HepG2 (cell line): ENCODE data around the gene AKR1C4. TPM values are rescaled to one million over a fixed set of nuclear protein-coding genes. Genes with fewer than 3 reads are reported as not detected.

Experiments
- CAMTA2 ChIP-seq: sonication (generic); formaldehyde crosslinking; IDR thresholded peaks from 2 replicates; pipeline ENCODE4 v1.4.0; 2020; ENCODE audit warnings: mild to moderate bottlenecking, missing genetic modification reagents, borderline replicate concordance
- ETV5 ChIP-seq: IDR thresholded peaks from 2 replicates; pipeline ENCODE4 v1.6.1; 2018; ENCODE audit warnings: missing biosample characterization, missing genetic modification reagents, inconsistent platforms, borderline replicate concordance
- HES4 ChIP-seq: sonication (generic); formaldehyde crosslinking; IDR thresholded peaks from 2 replicates; pipeline ENCODE4 v1.9.0; 2021; ENCODE audit warnings: mild to moderate bottlenecking, missing genetic modification reagents, borderline replicate concordance
- HNRNPUL1 ChIP-seq: fragments of 200-400 bp; formaldehyde crosslinking; IDR thresholded peaks from 2 replicates; pipeline ENCODE4 v1.6.1; 2017; ENCODE audit warnings: low read depth, mild to moderate bottlenecking, low read length, moderate library complexity
- SIX1 ChIP-seq: sonication (generic); formaldehyde crosslinking; IDR thresholded peaks from 2 replicates; pipeline ENCODE4 v1.4.0; 2020; ENCODE audit warnings: missing genetic modification reagents, borderline replicate concordance
- TBP ChIP-seq: sonication (generic); formaldehyde crosslinking; IDR thresholded peaks from 2 replicates; pipeline ENCODE4 v1.5.0; 2020; ENCODE audit warnings: missing genetic modification reagents
- ZFP82 ChIP-seq: sonication (generic); formaldehyde crosslinking; IDR thresholded peaks from 2 replicates; pipeline ENCODE4 v1.5.1; 2020; ENCODE audit warnings: mild to moderate bottlenecking, missing genetic modification reagents, borderline replicate concordance
- ZNF468 ChIP-seq: sonication (generic); formaldehyde crosslinking; IDR thresholded peaks from 2 replicates; pipeline ENCODE4 v1.8.0; 2022; ENCODE audit warnings: mild to moderate bottlenecking, moderate library complexity, missing genetic modification reagents
- ZNF484 ChIP-seq: sonication (generic); formaldehyde crosslinking; IDR thresholded peaks from 2 replicates; pipeline ENCODE4 v1.5.1; 2020; ENCODE audit warnings: mild to moderate bottlenecking, low read depth, missing genetic modification reagents, borderline replicate concordance
- ZNF761 ChIP-seq: sonication (generic); formaldehyde crosslinking; conservative IDR thresholded peaks from 2 replicates; pipeline ENCODE4 v1.4.0; 2020; ENCODE audit warnings: mild to moderate bottlenecking, missing genetic modification reagents
- ZNF782 ChIP-seq: sonication (generic); formaldehyde crosslinking; IDR thresholded peaks from 2 replicates; pipeline ENCODE4 v1.4.0; 2020; ENCODE audit warnings: missing genetic modification reagents, mild to moderate bottlenecking, borderline replicate concordance
- ZNF839 ChIP-seq: sonication (generic); formaldehyde crosslinking; IDR thresholded peaks from 2 replicates; pipeline ENCODE4 v1.4.0; 2020; ENCODE audit warnings: missing genetic modification reagents, mild to moderate bottlenecking, borderline replicate concordance
- ZZZ3 ChIP-seq: sonication (generic); formaldehyde crosslinking; IDR thresholded peaks from 2 replicates; pipeline ENCODE4 v1.4.0; 2020; ENCODE audit warnings: missing genetic modification reagents, mild to moderate bottlenecking, borderline replicate concordance
- polyA plus RNA-seq, 8 experiments: library from polyadenylated mRNA; depleted of rRNA in 3 of 8; stranded (reverse) in 7 of 8; unstranded in 1 of 8; fragments of >200 nt; fragmentation: Illumina TruSeq in 4 of 8; extraction: Trizol in 4 of 8; gene quantifications; 2 replicates each; pipeline versions ENCODE4 v1.2.1 to v1.2.3, GENCODE V29; 2011 to 2016; ENCODE audit warnings: low read depth in 4 of 8, missing spikeins in 1 of 8, mixed read lengths in 1 of 8; ENCODE audit not compliant: insufficient read depth in 1 of 8
- total RNA-seq, 5 experiments: library from RNA; depleted of rRNA; stranded (reverse); fragments of >200 nt; fragmentation: Illumina TruSeq; extraction: Trizol; gene quantifications; 2 replicates each; pipeline ENCODE4 v1.2.3, GENCODE V29; 2016; ENCODE audit warnings: low read depth in 1 of 5
- TF ChIP-seq, protein P1 (sequence below): IDR thresholded peaks from 2 replicates; pipeline ENCODE4 v1.6.1; 2016; ENCODE audit warnings: low read depth
- TF ChIP-seq, protein P2 (sequence below): IDR thresholded peaks from 2 replicates; pipeline ENCODE4 v1.6.1; 2016
- TF ChIP-seq, protein P3 (sequence below): sonication (generic); formaldehyde crosslinking; IDR thresholded peaks from 2 replicates; pipeline ENCODE4 v1.4.0; 2020; ENCODE audit warnings: missing genetic modification reagents, borderline replicate concordance
- TF ChIP-seq, protein P4 (sequence below): IDR thresholded peaks from 2 replicates; pipeline ENCODE4 v1.6.1; 2018; ENCODE audit warnings: missing genetic modification reagents, mild to moderate bottlenecking, missing compliant biosample characterization
- TF ChIP-seq, protein P5 (sequence below): sonication (generic); formaldehyde crosslinking; IDR thresholded peaks from 2 replicates; pipeline ENCODE4 v1.8.0; 2022; ENCODE audit warnings: mild to moderate bottlenecking, missing genetic modification reagents, moderate library complexity

AKR1C4 gene
- total and polyA plus RNA-seq, 2 of the 13 experiments (the other 11 are each of a cell fraction or from before 2014, with no cell fraction given): 0.18 to 1.3 TPM

DNA sequence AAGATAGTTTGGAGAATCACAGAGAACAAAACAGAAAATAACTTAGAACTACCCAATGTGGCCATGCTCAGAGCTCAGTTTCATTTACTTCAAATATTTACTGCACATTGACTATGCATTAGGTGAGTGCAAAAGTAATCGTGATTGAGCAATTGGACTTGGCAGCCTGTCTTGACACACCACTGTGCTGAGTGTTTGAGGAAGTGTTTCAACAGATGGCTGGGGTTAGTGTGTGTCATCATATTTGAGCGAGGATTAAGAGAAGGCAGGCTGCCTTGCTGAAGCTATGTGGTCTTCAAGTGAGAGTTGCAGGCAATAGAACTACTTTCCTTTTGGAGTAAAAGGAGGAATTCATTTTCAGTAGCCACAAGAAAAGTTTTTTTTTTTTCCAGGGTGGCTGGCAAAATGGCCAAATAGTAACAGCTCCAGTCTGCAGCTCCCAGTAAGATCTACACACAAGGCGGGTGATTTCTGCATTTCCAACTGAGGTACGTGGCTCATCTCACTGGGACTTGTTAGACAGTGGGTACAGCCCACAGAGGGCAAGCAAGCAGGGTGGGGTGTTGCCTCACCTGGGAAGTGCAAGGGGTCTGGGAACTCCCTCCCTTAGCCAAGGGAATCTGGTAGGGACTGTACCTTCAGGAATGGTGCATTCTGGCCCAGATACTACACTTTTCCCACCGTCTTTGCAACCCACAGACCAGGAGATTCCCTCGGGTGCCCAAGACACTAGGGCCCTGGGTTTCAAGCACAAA lies 37.6 kb downstream of the AKR1C4 start (continued):
- TF ChIP-seq, protein P1, sequence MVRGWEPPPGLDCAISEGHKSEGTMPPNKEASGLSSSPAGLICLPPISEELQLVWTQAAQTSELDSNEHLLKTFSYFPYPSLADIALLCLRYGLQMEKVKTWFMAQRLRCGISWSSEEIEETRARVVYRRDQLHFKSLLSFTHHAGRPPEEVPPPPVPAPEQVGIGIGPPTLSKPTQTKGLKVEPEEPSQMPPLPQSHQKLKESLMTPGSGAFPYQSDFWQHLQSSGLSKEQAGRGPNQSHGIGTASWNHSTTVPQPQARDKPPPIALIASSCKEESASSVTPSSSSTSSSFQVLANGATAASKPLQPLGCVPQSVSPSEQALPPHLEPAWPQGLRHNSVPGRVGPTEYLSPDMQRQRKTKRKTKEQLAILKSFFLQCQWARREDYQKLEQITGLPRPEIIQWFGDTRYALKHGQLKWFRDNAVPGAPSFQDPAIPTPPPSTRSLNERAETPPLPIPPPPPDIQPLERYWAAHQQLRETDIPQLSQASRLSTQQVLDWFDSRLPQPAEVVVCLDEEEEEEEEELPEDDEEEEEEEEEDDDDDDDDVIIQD (CRISPR knock-in tag): peak; percentile 96; the same call in 1 of the 2 replicates
- TF ChIP-seq ZNF761 (CRISPR knock-in tag) (no peak), ZNF839 (CRISPR knock-in tag) (0 out of 2 replicates have a peak, but pooled peaks have one; percentile 17), ZNF468 (CRISPR knock-in tag) (no peak), ZZZ3 (CRISPR knock-in tag) (no peak), TBP (CRISPR knock-in tag) (no peak), ZNF782 (0 out of 2 replicates have a peak, but pooled peaks have one; percentile 63), ZFP82 (no peak), HNRNPUL1 (no peak), ZNF484 (CRISPR knock-in tag) (no peak), SIX1 (no peak), HES4 (CRISPR knock-in tag) (no peak), CAMTA2 (CRISPR knock-in tag) (no peak), ETV5 (CRISPR knock-in tag) (peak; percentile 72)
- TF ChIP-seq, protein P2, sequence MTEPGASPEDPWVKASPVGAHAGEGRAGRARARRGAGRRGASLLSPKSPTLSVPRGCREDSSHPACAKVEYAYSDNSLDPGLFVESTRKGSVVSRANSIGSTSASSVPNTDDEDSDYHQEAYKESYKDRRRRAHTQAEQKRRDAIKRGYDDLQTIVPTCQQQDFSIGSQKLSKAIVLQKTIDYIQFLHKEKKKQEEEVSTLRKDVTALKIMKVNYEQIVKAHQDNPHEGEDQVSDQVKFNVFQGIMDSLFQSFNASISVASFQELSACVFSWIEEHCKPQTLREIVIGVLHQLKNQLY (CRISPR knock-in tag): no peak
- TF ChIP-seq, protein P3, sequence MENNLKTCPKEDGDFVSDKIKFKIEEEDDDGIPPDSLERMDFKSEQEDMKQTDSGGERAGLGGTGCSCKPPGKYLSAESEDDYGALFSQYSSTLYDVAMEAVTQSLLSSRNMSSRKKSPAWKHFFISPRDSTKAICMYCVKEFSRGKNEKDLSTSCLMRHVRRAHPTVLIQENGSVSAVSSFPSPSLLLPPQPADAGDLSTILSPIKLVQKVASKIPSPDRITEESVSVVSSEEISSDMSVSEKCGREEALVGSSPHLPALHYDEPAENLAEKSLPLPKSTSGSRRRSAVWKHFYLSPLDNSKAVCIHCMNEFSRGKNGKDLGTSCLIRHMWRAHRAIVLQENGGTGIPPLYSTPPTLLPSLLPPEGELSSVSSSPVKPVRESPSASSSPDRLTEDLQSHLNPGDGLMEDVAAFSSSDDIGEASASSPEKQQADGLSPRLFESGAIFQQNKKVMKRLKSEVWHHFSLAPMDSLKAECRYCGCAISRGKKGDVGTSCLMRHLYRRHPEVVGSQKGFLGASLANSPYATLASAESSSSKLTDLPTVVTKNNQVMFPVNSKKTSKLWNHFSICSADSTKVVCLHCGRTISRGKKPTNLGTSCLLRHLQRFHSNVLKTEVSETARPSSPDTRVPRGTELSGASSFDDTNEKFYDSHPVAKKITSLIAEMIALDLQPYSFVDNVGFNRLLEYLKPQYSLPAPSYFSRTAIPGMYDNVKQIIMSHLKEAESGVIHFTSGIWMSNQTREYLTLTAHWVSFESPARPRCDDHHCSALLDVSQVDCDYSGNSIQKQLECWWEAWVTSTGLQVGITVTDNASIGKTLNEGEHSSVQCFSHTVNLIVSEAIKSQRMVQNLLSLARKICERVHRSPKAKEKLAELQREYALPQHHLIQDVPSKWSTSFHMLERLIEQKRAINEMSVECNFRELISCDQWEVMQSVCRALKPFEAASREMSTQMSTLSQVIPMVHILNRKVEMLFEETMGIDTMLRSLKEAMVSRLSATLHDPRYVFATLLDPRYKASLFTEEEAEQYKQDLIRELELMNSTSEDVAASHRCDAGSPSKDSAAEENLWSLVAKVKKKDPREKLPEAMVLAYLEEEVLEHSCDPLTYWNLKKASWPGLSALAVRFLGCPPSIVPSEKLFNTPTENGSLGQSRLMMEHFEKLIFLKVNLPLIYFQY: no peak
- TF ChIP-seq, protein P4, sequence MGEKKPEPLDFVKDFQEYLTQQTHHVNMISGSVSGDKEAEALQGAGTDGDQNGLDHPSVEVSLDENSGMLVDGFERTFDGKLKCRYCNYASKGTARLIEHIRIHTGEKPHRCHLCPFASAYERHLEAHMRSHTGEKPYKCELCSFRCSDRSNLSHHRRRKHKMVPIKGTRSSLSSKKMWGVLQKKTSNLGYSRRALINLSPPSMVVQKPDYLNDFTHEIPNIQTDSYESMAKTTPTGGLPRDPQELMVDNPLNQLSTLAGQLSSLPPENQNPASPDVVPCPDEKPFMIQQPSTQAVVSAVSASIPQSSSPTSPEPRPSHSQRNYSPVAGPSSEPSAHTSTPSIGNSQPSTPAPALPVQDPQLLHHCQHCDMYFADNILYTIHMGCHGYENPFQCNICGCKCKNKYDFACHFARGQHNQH (CRISPR knock-in tag): peak; percentile 82
- TF ChIP-seq, protein P5, sequence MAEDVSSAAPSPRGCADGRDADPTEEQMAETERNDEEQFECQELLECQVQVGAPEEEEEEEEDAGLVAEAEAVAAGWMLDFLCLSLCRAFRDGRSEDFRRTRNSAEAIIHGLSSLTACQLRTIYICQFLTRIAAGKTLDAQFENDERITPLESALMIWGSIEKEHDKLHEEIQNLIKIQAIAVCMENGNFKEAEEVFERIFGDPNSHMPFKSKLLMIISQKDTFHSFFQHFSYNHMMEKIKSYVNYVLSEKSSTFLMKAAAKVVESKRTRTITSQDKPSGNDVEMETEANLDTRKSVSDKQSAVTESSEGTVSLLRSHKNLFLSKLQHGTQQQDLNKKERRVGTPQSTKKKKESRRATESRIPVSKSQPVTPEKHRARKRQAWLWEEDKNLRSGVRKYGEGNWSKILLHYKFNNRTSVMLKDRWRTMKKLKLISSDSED (CRISPR knock-in tag): no peak
